ENCODE data around the gene KIF11. TPM values are rescaled to one million over a fixed set of nuclear protein-coding genes. Genes with fewer than 3 reads are reported as not detected.
"Not testable (repeated sequence)": the region's sequence is repeated elsewhere in the genome, so short reads cannot be mapped to it uniquely, and the experiment has no call there.

Gene KIF11
- total RNA-seq, 3 donors from 2014 or later = 4.6 to 6.3 (median 5.8) TPM

- Mint-ChIP-seq H3K4me1 (ENCODE audit: low read depth) (peaks cover 39% of the 10 kb centered on the region), H3K4me3 (peak overlapping the region; percentile 89), H3K36me3 (ENCODE audit: insufficient read depth) (peaks cover 6% of the 10 kb centered on the region), H3K9me3 (no peaks in the 10 kb centered on the region), H3K27me3 (ENCODE audit: low read depth) (no peaks in the 10 kb centered on the region)
- DNase-seq (peak; percentile 19), ATAC-seq (peak; percentile 27 to 28)
These were observed 19.7 kb upstream of the KIF11 start for GRCh38 chr10:92573091-92573797.

GRCh38 chr10:92573798-92574547 is 19.0 kb upstream of the KIF11 start, which contains the start of gene IDE:
IDE (minus strand) TSS chr10:92574093; CDS start chr10:92574019, 74 bp downstream.
- Mint-ChIP-seq H3K4me1 (ENCODE audit: low read depth) (peaks cover 36% of the 10 kb centered on the region), H3K27me3 (ENCODE audit: low read depth) (no peaks in the 10 kb centered on the region), H3K36me3 (ENCODE audit: insufficient read depth) (peaks cover 3% of the 10 kb centered on the region), H3K4me3 (peak within 1 kb of the TSS; percentile 89), H3K9me3 (no peaks in the 10 kb centered on the region)
- DNase-seq (peak; percentile 72), ATAC-seq (peak; percentile 82 to 83)

DNA sequence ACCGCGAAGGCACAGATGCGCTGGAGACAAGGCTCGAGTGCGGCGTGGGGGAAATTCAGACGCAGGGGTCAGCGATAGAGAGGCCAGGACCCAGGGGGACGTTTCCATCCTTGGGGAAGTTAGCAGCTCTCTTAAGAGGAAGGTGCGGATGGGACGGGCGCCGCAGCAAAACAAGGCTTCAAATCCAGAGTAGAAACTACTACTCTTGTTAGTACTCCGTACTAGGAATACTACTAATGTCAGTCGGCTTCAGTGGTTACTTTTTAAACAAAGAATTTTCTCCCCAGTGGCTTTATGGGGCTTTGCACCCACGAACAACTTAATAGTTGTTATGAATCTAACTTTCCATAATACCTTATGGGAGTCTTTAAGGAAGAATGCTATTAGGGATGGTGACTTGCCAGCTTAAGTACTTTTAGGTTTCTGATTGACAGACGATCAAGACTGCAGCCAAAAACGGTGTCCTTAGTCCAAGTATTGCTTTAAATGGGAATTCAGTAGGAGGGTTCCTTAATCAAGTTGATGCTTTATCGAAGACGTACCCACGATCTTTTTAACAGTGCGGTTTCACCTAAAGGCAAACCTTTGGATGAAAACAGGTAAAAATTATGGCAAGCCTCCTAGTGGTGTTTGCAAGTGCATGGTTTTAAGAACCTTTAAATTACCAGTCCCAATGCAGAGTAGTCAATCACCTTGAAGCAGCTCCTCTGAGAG is 18.2 kb upstream of the KIF11 start:
- Mint-ChIP-seq H3K4me1 (ENCODE audit: low read depth) (peaks cover 32% of the 10 kb centered on the region), H3K36me3 (ENCODE audit: insufficient read depth) (no peaks in the 10 kb centered on the region), H3K4me3 (peak overlapping the region; percentile 89), H3K9me3 (no peaks in the 10 kb centered on the region), H3K27me3 (ENCODE audit: low read depth) (no peaks in the 10 kb centered on the region)
- no peak for DNase-seq
- peak; percentile 12 to 24 for ATAC-seq

DNA sequence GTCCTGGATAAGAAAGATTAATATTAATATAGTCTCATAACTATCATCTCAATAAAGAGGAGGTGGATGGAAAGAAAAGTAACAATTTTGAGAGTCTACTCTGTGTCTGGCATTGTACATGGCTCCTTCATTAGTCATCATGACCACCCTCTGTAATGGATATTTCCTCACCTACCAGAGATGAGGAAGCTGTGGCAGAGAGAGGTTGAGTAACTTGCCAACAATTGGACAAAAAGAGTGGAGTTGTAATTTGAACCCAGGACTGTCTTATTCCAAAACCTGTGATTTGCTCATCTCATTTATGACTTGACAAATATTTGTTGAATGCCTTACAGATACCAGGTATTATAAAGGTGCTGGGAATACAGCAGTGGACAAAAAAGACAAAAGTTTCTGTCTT is 17.0 kb upstream of the KIF11 start:
- no peaks in the 10 kb centered on the region for H3K9me3 Mint-ChIP-seq
- peaks cover 27% of the 10 kb centered on the region for H3K4me1 Mint-ChIP-seq (ENCODE audit: low read depth)
- no peaks in the 10 kb centered on the region for H3K27me3 Mint-ChIP-seq (ENCODE audit: low read depth)
- H3K4me3 Mint-ChIP-seq = no peak overlapping the region
- ATAC-seq (no peak), DNase-seq (no peak)
- no peaks in the 10 kb centered on the region for H3K36me3 Mint-ChIP-seq (ENCODE audit: insufficient read depth)

DNA sequence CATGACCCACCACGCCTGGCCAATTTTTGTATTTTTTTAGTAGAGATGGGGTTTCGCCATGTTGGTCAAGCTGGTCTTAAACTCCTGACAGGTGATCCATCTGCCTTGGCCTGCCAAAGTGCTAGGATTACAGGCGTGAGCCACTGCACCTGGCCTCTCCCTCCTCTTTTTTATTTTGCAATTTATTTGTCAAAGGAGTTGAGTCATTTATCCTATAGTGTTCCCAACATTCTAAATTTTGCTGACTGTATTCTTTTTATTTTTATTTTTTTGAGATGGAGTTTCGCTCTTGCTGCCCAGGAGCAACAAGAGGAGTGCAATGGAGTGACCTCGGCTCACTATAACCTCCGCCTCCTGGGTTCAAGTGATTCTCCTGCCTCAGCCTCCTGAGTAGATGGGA is 10.6 kb upstream of the KIF11 start:
- H3K4me3 Mint-ChIP-seq; H3K4me1 Mint-ChIP-seq (ENCODE audit: low read depth); H3K9me3 Mint-ChIP-seq; DNase-seq; H3K27me3 Mint-ChIP-seq (ENCODE audit: low read depth); ATAC-seq; H3K36me3 Mint-ChIP-seq (ENCODE audit: insufficient read depth): not testable (repeated sequence)

- peak; percentile 1 to 4 for ATAC-seq
- no peak for DNase-seq
- Mint-ChIP-seq H3K27me3 (ENCODE audit: low read depth) (peaks cover 2% of the 10 kb centered on the region), H3K9me3 (no peaks in the 10 kb centered on the region), H3K36me3 (ENCODE audit: insufficient read depth) (peaks cover 2% of the 10 kb centered on the region), H3K4me3 (peak overlapping the region; percentile 96), H3K4me1 (ENCODE audit: low read depth) (peaks cover 39% of the 10 kb centered on the region)
These were observed 2.0 kb upstream of the KIF11 start for GRCh38 chr10:92590623-92591549.

DNA sequence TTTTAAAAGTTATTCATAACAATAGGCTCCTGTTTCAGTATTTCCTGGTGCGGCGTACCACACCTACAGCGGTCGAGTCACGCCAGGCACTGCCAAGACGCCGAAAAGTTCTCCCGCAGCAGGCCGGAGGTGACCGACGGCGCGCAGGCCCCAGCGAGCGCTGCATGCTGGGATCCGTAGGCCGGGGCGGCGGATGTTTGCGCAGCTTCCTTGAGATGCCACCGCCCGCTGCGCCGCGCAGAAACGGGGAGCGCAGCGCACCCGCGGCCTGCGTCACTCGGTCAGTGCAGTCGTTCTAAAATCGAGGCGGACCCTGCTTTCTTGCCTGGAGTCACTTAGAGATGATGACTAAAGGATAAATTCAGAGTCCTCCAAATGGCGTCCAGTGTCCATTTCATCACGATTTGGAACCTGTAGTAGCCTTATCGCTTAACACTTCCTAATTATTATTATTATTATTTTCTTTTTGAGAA is 1.3 kb upstream of the KIF11 start:
- peaks cover 41% of the 10 kb centered on the region for H3K4me1 Mint-ChIP-seq (ENCODE audit: low read depth)
- peak; percentile 80 for DNase-seq
- H3K36me3 Mint-ChIP-seq (ENCODE audit: insufficient read depth) = peaks cover 2% of the 10 kb centered on the region
- no peaks in the 10 kb centered on the region for H3K9me3 Mint-ChIP-seq
- H3K4me3 Mint-ChIP-seq = peak overlapping the region; percentile 96
- no peaks in the 10 kb centered on the region for H3K27me3 Mint-ChIP-seq (ENCODE audit: low read depth)
- ATAC-seq = peak; percentile 92 to 94

- ATAC-seq = no peak
- Mint-ChIP-seq H3K36me3 (ENCODE audit: insufficient read depth) (peaks cover 2% of the 10 kb centered on the region), H3K4me3 (peak overlapping the region; percentile 96)
These were observed 974 bp downstream of the KIF11 start for GRCh38 chr10:92593619-92594588.

GRCh38 chr10:92595505-92595904 is 2.6 kb downstream of the KIF11 start:
- ATAC-seq (no peak), DNase-seq (no peak)

More at GRCh38 chr10:92593619-92594588, 974 bp downstream of the KIF11 start:
- Mint-ChIP-seq H3K27me3 (ENCODE audit: low read depth) (no peaks in the 10 kb centered on the region), H3K9me3 (no peaks in the 10 kb centered on the region), H3K4me1 (ENCODE audit: low read depth) (peaks cover 41% of the 10 kb centered on the region)
- no peak for DNase-seq

DNA sequence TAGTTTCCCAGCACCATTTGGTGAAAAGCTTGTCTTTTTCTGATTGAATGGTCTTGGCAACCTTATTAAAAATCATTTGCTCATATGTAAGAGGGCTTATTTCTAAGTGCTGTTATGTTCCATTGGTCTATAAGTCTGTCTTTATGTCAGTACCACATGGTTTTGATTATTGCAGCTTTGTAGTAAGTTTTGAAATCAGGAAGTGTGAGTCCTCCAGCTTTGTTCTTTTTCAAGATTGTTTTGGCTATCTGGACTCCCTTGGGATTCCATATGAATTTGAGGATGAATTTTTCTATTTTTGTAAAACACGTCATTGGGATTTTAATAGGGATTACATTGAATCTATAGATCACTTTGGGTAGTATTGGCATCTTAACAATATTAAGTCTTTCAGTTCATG is 5.4 kb downstream of the KIF11 start:
- H3K36me3 Mint-ChIP-seq (ENCODE audit: insufficient read depth) = no peaks in the 10 kb centered on the region
- H3K9me3 Mint-ChIP-seq = no peaks in the 10 kb centered on the region
- no peaks in the 10 kb centered on the region for H3K27me3 Mint-ChIP-seq (ENCODE audit: low read depth)
- ATAC-seq (no peak), DNase-seq (no peak)
- H3K4me3 Mint-ChIP-seq = no peak overlapping the region
- peaks cover 30% of the 10 kb centered on the region for H3K4me1 Mint-ChIP-seq (ENCODE audit: low read depth)

More at GRCh38 chr10:92595505-92595904, 2.6 kb downstream of the KIF11 start:
- no peaks in the 10 kb centered on the region for H3K27me3 Mint-ChIP-seq (ENCODE audit: low read depth)
- H3K9me3 Mint-ChIP-seq = no peaks in the 10 kb centered on the region
- H3K36me3 Mint-ChIP-seq (ENCODE audit: insufficient read depth) = peaks cover 2% of the 10 kb centered on the region
- H3K4me1 Mint-ChIP-seq (ENCODE audit: low read depth) = peaks cover 37% of the 10 kb centered on the region
- H3K4me3 Mint-ChIP-seq = peak overlapping the region; percentile 17

GRCh38 chr10:92604841-92605240 is 11.9 kb downstream of the KIF11 start:
- H3K36me3 Mint-ChIP-seq (ENCODE audit: insufficient read depth) = peaks cover 4% of the 10 kb centered on the region
- peaks cover 28% of the 10 kb centered on the region for H3K4me1 Mint-ChIP-seq (ENCODE audit: low read depth)
- H3K27me3 Mint-ChIP-seq (ENCODE audit: low read depth) = no peaks in the 10 kb centered on the region
- DNase-seq (no peak), ATAC-seq (no peak)
- H3K4me3 Mint-ChIP-seq = no peak overlapping the region
- H3K9me3 Mint-ChIP-seq = no peaks in the 10 kb centered on the region

- no peaks in the 10 kb centered on the region for H3K4me1 Mint-ChIP-seq (ENCODE audit: low read depth)
- ATAC-seq = no peak
- no peak for DNase-seq
- no peak overlapping the region for H3K4me3 Mint-ChIP-seq
- H3K36me3 Mint-ChIP-seq (ENCODE audit: insufficient read depth) = no peaks in the 10 kb centered on the region
- no peaks in the 10 kb centered on the region for H3K9me3 Mint-ChIP-seq
- no peaks in the 10 kb centered on the region for H3K27me3 Mint-ChIP-seq (ENCODE audit: low read depth)
These were observed 22.6 kb downstream of the KIF11 start for GRCh38 chr10:92615515-92615914.

- H3K36me3 Mint-ChIP-seq (ENCODE audit: insufficient read depth) = peaks cover 4% of the 10 kb centered on the region
- ATAC-seq = no peak
These were observed 26.4 kb downstream of the KIF11 start for GRCh38 chr10:92619368-92619767.

More at GRCh38 chr10:92619368-92619767, 26.4 kb downstream of the KIF11 start:
- no peak overlapping the region for H3K4me3 Mint-ChIP-seq
- H3K9me3 Mint-ChIP-seq = peaks cover 5% of the 10 kb centered on the region
- no peaks in the 10 kb centered on the region for H3K27me3 Mint-ChIP-seq (ENCODE audit: low read depth)
- H3K4me1 Mint-ChIP-seq (ENCODE audit: low read depth) = no peaks in the 10 kb centered on the region
- no peak for DNase-seq

All from activated T-cell treated with anti-CD3 and anti-CD28 coated beads, Interleukin-2, amount 50 U/mL, for 4 hours (primary cell).